Gastroesophageal sphincter (tissue), 3 donors: Measurements from ENCODE around the gene USF1.

Experiments used
- EP300 ChIP-seq: sonication (generic); formaldehyde crosslinking; IDR thresholded peaks from one replicate; pipeline ENCODE4 v1.6.1; 2017; ENCODE audit warnings: antibody characterized with exemption, mild to moderate bottlenecking
- POLR2AphosphoS5 ChIP-seq: sonication (generic); formaldehyde crosslinking; IDR thresholded peaks from one replicate; pipeline ENCODE4 v1.6.1; 2017; ENCODE audit warnings: antibody characterized with exemption
- TF ChIP-seq, protein P1 (sequence below), 4 experiments: fragments of 200-600 bp in 2 of 4; fragments of 450-650 bp in 2 of 4; sonication (generic) in 1 of 4; IDR thresholded peaks; one replicate each; pipeline ENCODE4 v1.5.1; 2017 to 2019; ENCODE audit warnings: antibody characterized with exemption in 4 of 4, mild to moderate bottlenecking in 2 of 4, moderate library complexity in 2 of 4

GRCh38 chr1:161092621-161093028 lies 46.8 kb upstream of the USF1 start:
- TF ChIP-seq, protein P1, sequence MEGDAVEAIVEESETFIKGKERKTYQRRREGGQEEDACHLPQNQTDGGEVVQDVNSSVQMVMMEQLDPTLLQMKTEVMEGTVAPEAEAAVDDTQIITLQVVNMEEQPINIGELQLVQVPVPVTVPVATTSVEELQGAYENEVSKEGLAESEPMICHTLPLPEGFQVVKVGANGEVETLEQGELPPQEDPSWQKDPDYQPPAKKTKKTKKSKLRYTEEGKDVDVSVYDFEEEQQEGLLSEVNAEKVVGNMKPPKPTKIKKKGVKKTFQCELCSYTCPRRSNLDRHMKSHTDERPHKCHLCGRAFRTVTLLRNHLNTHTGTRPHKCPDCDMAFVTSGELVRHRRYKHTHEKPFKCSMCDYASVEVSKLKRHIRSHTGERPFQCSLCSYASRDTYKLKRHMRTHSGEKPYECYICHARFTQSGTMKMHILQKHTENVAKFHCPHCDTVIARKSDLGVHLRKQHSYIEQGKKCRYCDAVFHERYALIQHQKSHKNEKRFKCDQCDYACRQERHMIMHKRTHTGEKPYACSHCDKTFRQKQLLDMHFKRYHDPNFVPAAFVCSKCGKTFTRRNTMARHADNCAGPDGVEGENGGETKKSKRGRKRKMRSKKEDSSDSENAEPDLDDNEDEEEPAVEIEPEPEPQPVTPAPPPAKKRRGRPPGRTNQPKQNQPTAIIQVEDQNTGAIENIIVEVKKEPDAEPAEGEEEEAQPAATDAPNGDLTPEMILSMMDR (IDR thresholded peaks at IDR 0.05): no peak
- TF ChIP-seq POLR2AphosphoS5: no peak
- TF ChIP-seq EP300: no peak
